Right atrium auricular region (tissue), 2 donors: ENCODE results near the gene NFKBIL1. TPM values are rescaled to one million over a fixed set of nuclear protein-coding genes. Genes with fewer than 3 reads are reported as not detected.

Experiments used
- DNase-seq: peaks from one replicate; pipeline ENCODE4 v3.0.0-alpha.2; 2019; ENCODE audit warnings: low spot score
- H3K27ac ChIP-seq, 2 donors: fragments of 200-600 bp; sonication (generic); 1 replicate in 1 of 2; 2 replicates in 1 of 2; pipeline ENCODE4 v1.5.1; 2016 to 2019
- H3K27me3 ChIP-seq, 2 donors: fragments of 200-600 bp; sonication (generic); one replicate each; pipeline versions ENCODE4 v1.5.1 to v1.6.0; 2017 to 2019
- H3K36me3 ChIP-seq: fragments of 200-600 bp; sonication (generic); one replicate; pipeline ENCODE4 v1.5.1; 2016
- H3K4me1 ChIP-seq, 2 donors: fragments of 200-600 bp; sonication (generic); one replicate each; pipeline versions ENCODE4 v1.5.1 to v1.6.0; 2017 to 2019
- H3K4me3 ChIP-seq, 2 donors: fragments of 200-600 bp; sonication (generic); 1 replicate in 1 of 2; 2 replicates in 1 of 2; pipeline ENCODE4 v1.5.1; 2017 to 2019; ENCODE audit warnings: mild to moderate bottlenecking in 1 of 2, moderate library complexity in 1 of 2
- H3K9me3 ChIP-seq, 2 donors: fragments of 200-600 bp; sonication (generic); one replicate each; pipeline ENCODE4 v1.5.1; 2019
- CTCF ChIP-seq, 2 donors: fragments of 200-600 bp; sonication (generic); IDR thresholded peaks; one replicate each; pipeline ENCODE4 v1.5.1; 2019; ENCODE audit warnings: antibody characterized with exemption in 2 of 2
- total RNA-seq, 2 donors: library from RNA; depleted of rRNA; stranded (reverse); fragments of >200 nt; gene quantifications; one replicate each; pipeline ENCODE4 v1.1.0, GENCODE V29; 2016

Gene NFKBIL1
- total RNA-seq, 2 donors from 2014 or later: 12.9 to 18.4 TPM

DNA sequence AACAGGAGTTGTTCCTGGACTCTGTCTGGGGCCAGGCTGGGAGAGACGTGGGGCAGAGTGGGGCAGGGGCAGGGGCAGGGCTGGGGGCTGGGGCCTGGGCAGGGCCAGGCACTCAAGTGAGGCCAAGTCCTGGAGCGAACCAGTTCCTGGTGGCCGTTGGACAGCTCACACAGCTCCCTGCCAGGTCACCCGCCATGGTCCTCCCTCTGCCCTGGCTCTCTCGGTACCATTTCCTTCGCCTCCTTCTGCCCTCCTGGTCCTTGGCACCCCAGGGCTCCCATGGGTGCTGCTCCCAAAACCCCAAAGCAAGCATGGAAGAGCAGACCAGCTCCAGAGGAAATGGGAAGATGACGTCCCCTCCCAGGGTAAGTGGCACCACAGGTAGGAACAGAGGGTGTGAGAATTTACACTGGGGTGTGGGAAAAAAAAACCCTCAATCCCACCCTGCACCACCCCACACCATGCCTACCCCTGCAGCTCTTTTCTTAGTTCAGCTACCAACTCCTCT, 18.5 kb upstream of the NFKBIL1 start, which contains the start of gene MCCD1:
TSS of gene MCCD1 (plus strand) at position 142 of the 508 bp plus-strand sequence. CDS start at position 195, 53 bp downstream.
- no peak for DNase-seq
- Histone ChIP-seq H3K27me3 (no peaks in the 10 kb centered on the region), H3K4me3 (no peak within 1 kb of the TSS), H3K36me3 (peaks cover 45% of the 10 kb centered on the region), H3K9me3 (no peaks in the 10 kb centered on the region), H3K4me1 (no peaks in the 10 kb centered on the region), H3K27ac (no peak within 1 kb of the TSS)
- TF ChIP-seq CTCF (IDR thresholded peaks at IDR 0.05): no peak

DNA sequence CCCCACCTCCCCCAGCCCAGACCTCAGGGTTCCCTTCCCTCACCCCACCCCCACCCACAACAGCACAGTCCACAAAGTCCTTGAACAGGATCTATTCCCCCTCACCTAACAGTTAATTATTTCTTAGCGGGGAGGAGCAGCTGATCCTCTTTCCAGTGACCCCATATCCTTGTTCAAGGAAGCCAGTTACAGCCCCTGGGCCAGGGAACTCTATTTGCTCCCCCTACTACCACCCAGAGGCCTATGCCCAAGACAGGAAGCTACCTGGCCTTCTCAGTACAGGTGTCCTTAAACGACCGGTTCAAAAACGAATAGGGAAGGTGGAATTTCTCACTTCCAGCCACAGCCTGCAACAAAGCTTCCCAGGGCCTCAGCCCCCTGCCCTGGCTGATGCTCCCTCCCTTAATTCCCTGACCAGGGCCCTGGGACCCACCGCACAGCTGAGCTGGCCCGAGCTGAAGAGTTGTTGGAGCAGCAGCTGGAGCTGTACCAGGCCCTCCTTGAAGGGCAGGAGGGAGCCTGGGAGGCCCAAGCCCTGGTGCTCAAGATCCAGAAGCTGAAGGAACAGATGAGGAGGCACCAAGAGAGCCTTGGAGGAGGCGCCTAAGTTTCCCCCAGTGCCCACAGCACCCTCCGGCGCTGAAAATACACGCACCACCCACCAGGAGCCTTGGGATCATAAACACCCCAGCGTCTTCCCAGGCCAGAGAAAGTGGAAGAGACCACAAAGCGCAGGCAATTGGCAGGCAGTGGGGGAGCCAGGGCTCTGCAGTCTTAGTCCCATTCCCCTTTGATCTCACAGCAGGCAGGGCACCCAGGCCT, 17.9 kb upstream of the NFKBIL1 start:
- Histone ChIP-seq H3K36me3 (peaks cover 52% of the 10 kb centered on the region), H3K27ac (no peak overlapping the region), H3K4me3 (no peak overlapping the region), H3K9me3 (no peaks in the 10 kb centered on the region), H3K27me3 (no peaks in the 10 kb centered on the region), H3K4me1 (no peaks in the 10 kb centered on the region)
- no peak for DNase-seq
- TF ChIP-seq CTCF (IDR thresholded peaks at IDR 0.05): no peak

DNA sequence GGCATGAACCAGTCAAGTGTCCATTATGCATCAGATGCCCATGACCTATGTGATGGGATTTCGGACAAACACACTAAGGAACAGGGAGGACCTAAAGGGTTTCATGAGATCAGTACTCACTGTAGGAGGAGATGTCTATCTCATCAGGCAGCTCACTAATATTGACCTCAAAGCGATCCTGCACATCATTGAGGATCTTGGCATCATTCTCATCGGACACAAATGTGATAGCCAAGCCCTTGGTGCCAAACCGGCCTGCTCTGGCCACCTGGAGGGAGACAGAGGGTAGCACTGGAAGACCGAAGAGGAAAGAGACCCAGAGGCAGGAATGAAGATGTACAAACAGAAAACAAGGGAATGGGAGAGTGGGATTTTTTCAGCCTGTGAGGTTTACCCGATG, 16.7 kb upstream of the NFKBIL1 start:
- Histone ChIP-seq H3K4me3 (no peak overlapping the region), H3K9me3 (no peaks in the 10 kb centered on the region), H3K27ac (no peak overlapping the region), H3K27me3 (no peaks in the 10 kb centered on the region), H3K36me3 (peaks cover 63% of the 10 kb centered on the region), H3K4me1 (no peaks in the 10 kb centered on the region)
- TF ChIP-seq CTCF (IDR thresholded peaks at IDR 0.05): no peak
- DNase-seq: no peak

DNA sequence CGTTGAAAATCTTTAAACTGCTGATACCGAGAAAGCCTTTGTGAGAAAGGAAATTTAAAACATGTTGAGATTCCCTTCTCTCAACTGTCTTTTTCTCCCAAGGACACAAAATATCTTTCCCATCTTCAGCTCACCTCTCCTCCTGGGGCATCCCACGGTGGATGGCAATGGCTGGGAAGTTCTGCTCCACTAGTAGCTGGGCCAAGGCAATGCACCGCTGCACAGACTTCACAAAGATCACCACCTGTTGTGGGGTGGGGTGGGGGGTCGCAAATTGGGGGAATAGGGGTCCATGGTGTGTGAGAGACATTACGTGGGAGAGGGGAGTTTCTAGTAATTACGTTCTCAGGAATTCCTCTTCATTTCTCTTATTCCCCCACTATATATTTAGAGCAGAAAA, 16.2 kb upstream of the NFKBIL1 start:
- no peaks in the 10 kb centered on the region for H3K9me3 ChIP-seq
- H3K27me3 ChIP-seq: no peaks in the 10 kb centered on the region
- no peaks in the 10 kb centered on the region for H3K4me1 ChIP-seq
- no peak for DNase-seq
- no peak overlapping the region for H3K27ac ChIP-seq
- H3K4me3 ChIP-seq: no peak overlapping the region
- peaks cover 68% of the 10 kb centered on the region for H3K36me3 ChIP-seq
- no peak for TF ChIP-seq CTCF (IDR thresholded peaks at IDR 0.05)

GRCh38 chr6:31531771-31532643, 15.4 kb upstream of the NFKBIL1 start:
- no peak for TF ChIP-seq CTCF (IDR thresholded peaks at IDR 0.05)
- Histone ChIP-seq H3K27me3 (no peaks in the 10 kb centered on the region), H3K27ac (peak overlapping the region in 1 of 2 donors; percentile 21), H3K36me3 (peaks cover 76% of the 10 kb centered on the region), H3K9me3 (no peaks in the 10 kb centered on the region), H3K4me1 (no peaks in the 10 kb centered on the region), H3K4me3 (no peak overlapping the region)
- no peak for DNase-seq
